Stimulated activated CD4-positive, alpha-beta T cell treated with anti-CD3 and anti-CD28 coated beads, Interleukin-1b, Interleukin-23, amount 100 ng/mL, for 1 hour (primary cell): ENCODE data around the gene LMTK2.
A peak's percentile ranks its signal among the peaks of the same experiment; 100 is the strongest.

ENCODE experiments used
- DNase-seq, 2 donors: peaks; one replicate each; pipeline ENCODE4 v3.0.0-alpha.2; 2020; ENCODE audit warnings: low read depth in 2 of 2

Gene LMTK2

GRCh38 chr7:98234429-98235147 lies 127.9 kb downstream of the LMTK2 start:
- no peak for DNase-seq

- DNase-seq, result no peak
Observed at GRCh38 chr7:98235901-98236300, 129.2 kb downstream of the LMTK2 start.

- no peak for DNase-seq
Observed at GRCh38 chr7:98236355-98237185, 129.9 kb downstream of the LMTK2 start.

GRCh38 chr7:98238076-98238475 lies 131.4 kb downstream of the LMTK2 start:
- no peak for DNase-seq

GRCh38 chr7:98238976-98239375 lies 132.3 kb downstream of the LMTK2 start:
- DNase-seq, result no peak

GRCh38 chr7:98240961-98241673 lies 134.5 kb downstream of the LMTK2 start:
- DNase-seq, result no peak

- no peak for DNase-seq
Observed at GRCh38 chr7:98241674-98242241, 135.1 kb downstream of the LMTK2 start.

- no peak for DNase-seq
Observed at GRCh38 chr7:98242342-98242741, 135.7 kb downstream of the LMTK2 start.

- no peak for DNase-seq
Observed at GRCh38 chr7:98242934-98243333, 136.3 kb downstream of the LMTK2 start.

- DNase-seq, result no peak
Observed at GRCh38 chr7:98244871-98245270, 138.2 kb downstream of the LMTK2 start.

GRCh38 chr7:98248156-98248555 lies 141.5 kb downstream of the LMTK2 start:
- no peak for DNase-seq

- DNase-seq, result no peak
Observed at GRCh38 chr7:98249106-98249505, 142.4 kb downstream of the LMTK2 start.

GRCh38 chr7:98250789-98251188 lies 144.1 kb downstream of the LMTK2 start:
- no peak for DNase-seq

GRCh38 chr7:98251231-98251600 lies 144.6 kb downstream of the LMTK2 start:
- peak in 1 of 2 donors; percentile 9 for DNase-seq

GRCh38 chr7:98251601-98252424 lies 145.2 kb downstream of the LMTK2 start, which contains the start of gene TECPR1:
TECPR1 (minus strand) TSS chr7:98252232; CDS start chr7:98246146, 6,086 bp downstream.
- peak; percentile 31 to 61 for DNase-seq

GRCh38 chr7:98252425-98253054 lies 145.9 kb downstream of the LMTK2 start:
- no peak for DNase-seq

GRCh38 chr7:98254516-98254915 lies 147.9 kb downstream of the LMTK2 start:
- DNase-seq, result no peak

GRCh38 chr7:98254951-98255610 lies 148.4 kb downstream of the LMTK2 start:
- DNase-seq, result no peak

GRCh38 chr7:98256431-98256830 lies 149.8 kb downstream of the LMTK2 start:
- no peak for DNase-seq

- DNase-seq, result no peak
Observed at GRCh38 chr7:98257701-98258100, 151.0 kb downstream of the LMTK2 start.
